SW480 (cell line): Measurements from ENCODE around the gene TNIK.
"Not testable (repeated sequence)": the region's sequence is repeated elsewhere in the genome, so short reads cannot be mapped to it uniquely, and the experiment has no call there.

Experiments
- DNase-seq: peaks from one replicate; pipeline ENCODE4 v3.0.0-alpha.2; 2016; ENCODE audit warnings: low spot score

The TNIK gene

DNA sequence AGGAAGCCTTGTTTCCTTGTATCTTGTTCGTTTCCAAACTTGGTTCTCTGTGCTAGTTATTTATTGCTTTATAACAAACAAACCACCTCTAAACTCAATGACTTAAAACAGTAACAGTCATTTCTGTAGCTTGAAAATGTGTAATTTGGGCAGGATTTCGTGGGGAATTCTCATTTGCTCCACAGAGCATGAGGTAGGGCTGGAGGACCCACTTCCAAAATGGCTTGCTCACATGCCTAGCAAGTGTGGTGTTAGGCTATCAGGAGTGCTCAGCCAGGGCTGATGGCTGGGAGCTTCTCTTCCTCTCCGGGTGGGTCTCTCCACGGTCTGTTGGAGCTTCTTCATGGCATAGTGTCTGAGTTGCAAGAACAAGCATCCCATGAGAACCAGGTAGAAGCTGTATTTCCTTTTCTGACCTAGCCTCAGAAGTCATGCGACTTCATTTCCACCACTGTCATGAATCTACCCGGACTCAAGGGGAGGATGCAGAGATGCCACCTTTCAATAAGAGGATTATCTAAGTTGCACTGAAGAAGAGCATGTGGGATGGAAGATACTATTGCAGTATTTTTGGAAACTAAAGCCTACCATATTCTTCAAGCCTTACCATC is 8.2 kb upstream of the TNIK start:
- no peak for DNase-seq

DNA sequence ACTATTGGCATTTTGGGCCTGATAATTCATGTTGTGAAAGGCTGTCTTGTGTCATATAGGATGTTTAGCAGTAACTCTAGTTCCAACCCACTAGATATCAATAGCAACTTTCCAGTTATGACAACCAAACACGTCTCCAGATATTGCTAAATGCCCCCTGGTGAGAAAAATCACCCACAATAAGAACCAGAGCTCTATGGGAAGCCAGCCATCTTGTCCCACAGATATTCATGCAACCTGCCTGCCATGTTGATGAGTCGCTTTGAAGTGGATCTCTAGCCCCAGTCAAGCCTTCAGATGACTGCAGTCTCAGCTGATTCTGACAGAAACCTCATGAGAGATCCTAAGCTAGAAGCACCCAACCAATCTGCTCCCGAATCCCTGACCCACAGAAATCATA is 5.6 kb upstream of the TNIK start:
- no peak for DNase-seq

DNA sequence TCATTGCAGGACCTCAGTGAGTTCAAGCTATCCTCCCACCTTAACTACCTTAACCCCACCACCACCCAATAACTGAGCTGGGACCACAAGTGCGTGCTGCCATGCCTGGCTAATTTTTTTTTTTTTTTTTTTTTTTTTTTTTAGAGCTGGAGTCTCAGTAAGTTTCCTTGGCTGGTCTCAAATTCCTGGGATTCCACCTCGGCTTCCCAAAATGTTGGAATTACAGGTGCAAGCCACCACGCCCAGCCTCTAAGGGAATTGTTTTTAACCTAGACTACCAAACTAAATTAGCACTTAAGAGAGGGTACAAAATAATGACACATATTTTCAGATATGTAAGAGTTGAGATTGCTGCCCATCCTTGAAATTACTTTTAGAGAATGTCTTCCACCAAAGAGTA is 4.3 kb upstream of the TNIK start:
- no peak for DNase-seq

DNA sequence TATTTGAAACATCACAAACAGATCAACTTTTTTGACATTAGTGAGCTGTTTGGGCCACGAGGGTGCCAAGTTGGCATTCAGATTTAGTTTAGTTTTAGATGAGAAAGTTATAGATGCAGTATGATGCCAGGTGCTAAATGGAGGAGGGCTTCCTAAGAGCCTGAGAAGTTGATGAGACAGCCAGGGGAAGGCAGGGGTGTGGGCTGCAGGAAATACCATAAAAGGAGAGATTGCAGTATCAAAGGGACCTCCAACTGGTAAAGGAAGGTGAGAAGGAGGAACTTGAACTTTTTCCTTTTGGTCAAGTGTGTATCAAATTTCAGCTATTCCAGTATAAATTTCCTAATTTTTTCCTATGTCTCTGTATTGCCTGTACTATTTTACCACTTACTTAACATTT is 2.0 kb upstream of the TNIK start:
- DNase-seq = peak; percentile 58

DNA sequence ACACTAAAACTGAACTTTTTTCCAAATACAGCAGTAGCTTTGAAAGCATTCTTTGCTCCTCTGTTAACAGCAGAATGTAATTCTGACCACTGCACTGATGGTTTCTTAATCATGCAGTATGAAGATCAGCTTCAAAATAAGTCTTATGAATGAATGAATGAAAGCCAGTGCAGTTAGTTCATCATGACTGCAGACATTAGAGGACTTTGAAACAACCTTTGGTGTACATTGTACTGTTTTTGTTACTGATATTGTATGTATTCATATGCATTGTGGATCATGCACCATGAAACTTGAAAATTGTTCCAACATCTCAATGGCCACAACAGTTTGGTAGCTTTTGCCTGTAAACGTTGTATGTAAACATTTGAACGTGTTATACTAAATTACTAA is 1.3 kb upstream of the TNIK start:
- DNase-seq = no peak

DNA sequence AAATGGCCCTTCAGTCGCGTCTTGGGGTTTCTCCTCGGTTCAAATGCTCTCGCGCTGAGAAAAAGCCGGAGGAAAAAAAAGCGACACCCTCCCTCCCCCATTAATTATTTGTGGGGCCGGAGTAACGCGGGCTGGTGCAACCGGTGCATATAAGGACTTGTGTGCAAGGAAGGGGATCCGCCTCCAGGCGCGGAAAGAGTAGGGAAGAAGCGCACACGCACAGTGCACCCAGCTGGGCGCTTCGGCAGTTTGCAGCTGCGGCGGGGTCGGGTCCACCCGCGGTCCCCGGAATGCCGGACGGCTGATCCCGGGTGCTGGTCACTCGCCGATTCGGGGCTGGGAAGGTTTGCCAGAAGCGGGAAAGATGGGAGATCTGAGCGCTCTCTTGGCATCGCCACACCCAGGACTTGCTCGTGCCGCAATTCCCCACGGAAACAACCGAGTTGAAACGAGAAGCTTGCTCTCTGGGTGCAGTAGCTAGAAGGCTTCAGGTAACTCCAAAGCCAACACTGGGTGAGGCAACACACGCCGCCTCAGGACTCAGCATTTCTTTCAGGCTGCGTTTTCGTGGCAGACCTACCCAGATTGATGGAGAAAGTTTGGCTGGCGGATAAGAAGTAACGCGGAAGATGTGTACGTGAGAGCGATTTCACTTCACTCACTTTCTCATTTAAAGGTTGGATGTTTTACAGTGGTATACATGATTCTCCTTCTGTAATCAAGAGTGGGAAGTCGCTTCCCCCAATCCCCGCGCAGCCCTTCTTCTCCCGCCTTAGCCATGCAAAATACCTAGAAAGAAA is 720 bp upstream of the TNIK start:
- DNase-seq = peak; percentile 86

DNA sequence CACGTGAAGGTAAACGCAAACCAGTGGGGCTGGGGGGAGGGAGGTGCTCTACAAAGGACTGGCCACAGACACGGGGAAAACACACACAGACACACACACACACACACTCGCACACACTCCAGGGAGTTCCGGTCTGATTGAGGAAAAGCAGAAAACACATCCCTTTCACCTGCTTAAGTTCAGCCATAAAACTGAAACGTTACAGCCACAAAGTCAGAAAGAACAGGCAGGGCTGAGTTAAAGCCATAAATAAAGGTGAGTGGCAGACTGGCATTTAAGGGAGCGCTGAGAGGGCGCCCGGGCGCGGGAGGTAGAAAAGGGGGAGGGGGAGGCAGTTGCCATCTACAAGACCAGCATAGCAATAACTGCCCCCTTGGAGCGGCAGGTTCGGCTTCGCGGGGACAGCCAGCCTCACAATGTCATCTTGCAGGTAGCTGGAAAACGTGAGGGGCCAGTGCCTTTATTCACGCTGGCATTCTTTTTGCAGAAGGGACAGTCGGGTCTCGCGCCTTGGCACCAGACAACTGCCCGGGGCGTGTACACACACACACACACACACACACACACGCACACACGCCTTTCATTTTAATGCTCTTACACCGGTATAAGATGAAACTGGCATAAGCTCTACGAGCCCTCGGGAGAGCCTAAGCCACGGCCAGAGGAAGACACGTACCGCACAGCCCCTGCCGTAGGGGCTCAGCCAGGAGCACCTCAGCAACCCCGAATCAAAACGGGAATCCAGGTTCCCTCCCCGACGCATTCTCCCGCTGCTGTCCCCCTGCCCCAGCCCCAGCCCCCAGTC is 866 bp downstream of the TNIK start:
- peak; percentile 81 for DNase-seq

DNA sequence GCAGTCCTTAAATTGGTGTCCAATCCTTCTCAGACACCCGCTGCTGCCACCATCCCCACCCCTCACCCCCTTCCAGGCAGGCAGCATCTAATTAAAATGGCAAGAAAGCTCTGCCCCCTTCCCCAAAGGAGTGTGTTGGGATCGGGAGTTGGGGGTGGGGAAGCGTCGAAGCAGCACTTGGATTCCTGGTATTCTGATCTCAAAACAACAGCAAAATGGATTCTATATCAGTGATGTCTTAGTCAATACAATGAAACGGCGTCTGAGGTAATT is 1.4 kb downstream of the TNIK start:
- no peak for DNase-seq

DNA sequence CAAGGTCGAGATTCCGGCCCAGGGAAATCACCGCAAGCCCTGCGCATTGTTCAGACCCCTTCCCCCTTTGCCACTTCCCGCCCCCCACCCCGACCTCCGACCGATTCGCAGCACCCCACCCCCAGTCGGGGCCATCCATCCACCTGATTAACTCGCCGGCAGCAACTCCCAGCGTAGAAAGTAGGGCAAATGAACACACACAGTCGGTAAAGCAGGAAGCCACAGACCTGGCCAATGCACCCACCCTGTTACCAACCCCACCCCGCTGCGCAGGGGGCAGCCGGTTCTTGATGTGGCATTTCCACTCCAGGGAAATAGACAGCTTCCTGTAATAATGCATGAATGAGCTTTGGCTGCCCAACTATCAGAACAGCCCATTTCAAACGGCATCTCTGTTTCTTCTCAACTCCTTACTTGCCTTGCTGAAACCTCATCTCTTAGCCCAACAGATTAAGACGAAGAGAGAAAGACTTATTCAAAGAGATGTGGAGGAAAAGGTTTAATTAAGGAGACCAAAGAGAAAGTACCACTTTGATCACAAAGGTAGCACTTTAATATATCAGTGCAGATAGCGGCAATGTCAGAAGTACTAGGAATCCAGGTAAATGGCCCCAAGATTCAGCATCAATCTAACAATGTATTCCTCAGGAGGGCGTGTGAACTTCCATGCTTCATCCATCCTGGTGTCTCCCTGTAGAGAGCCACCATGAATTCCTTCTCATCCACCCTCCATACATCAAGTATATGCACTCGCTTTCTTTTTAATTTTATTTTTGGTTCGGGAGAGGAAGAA is 1.9 kb downstream of the TNIK start:
- peak; percentile 81 for DNase-seq

DNA sequence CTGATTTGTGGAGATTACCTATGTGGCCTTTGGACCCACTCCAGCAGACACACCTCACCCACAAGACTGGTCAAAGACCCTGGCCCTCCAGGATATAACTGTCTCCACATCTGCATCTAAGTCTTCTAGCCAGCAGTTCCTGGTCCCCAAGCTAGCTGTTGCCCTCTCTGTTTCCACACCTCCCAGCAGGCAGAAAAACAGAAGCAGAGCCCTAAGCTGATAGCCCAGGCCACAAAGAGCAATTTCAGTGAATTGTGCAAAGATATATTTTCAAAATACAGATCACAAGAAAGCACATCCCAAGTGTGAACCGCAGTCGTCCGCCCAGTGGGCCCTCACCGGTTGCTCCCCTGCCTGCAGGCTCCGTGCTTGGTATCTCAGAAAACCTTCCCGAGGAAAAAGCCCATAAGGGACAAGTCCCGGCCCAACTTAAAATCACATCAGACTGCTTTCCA is 2.6 kb downstream of the TNIK start:
- no peak for DNase-seq

DNA sequence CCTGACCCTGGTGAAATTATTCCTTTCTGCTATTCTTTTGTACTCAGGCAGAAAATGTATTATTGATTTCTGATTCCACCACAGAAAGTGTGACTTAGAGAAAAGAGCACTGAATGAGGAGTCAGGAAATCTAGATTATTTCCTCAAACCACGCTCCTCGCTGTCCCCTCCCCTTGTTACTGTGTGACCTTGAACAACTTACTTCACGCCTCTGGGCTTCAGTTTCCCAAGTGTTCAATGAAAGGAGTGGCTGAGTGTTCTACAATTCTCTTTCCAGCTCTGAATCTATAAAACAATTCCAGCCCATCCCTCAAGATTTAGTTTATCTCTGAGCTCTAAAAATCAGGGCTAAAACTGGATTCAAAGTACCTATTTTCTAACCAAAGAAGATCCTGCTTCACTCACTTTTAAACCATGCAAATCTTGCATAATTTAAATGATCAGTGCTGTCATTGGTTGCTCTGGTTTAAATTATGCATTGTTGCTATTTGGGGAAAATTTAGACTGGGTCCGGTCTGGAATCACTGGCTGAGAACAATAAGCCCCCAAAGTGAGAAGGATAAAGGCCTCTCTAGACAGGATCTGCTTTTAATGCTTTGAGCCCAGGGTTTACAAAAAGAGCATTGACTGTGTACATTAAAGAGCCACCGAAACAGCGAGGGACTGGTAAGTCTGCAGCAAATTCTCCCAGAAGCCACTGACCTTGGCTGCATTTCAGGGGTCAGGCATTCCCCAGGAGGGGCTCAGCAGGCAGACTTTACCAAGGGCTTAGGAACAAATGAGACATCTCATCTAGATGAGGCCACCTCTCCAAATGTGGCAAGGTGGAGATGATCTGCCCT is 3.2 kb downstream of the TNIK start:
- DNase-seq = no peak

DNA sequence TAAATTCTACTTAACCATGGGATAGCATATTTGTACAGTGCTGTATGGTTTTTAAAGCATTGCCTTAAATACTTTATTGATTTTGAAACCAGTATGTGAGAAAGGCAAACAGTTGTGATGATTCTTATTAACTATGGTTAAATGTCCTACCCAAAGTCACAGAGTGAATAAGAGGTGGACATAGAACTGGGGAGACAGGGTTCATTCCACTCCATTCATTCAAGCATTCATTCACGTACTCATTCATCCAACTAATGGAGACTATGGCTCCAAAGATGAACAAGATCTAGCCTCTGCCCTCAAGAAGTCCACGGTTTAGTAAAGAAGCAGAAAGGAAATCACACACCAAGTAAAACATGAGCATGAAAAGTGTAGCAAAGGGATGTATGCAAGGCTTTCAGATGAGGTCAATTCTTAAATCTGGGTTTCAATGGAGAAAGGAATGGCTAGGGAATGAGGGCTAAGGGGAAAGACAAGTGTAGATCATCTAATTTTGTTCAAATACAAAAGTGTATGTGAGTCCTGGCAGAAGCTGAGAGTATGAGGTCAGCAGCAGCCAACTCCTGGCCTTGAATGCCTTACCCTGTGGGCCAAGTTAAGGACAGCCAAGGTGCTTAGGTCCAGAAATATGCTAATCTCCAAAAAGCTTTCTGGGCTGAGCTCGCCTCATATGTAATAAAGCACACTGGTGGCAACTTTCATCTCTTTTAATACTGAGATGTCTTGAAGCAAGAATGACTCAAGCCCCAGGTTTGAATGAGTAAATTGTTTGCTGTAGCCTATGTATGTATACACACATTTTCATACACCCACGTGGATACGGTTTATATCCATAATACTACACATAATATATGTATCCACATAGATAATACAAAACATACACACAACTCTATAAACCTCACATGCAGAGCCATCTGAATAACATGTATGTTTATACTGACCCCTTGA is 4.3 kb downstream of the TNIK start:
- DNase-seq = no peak

DNA sequence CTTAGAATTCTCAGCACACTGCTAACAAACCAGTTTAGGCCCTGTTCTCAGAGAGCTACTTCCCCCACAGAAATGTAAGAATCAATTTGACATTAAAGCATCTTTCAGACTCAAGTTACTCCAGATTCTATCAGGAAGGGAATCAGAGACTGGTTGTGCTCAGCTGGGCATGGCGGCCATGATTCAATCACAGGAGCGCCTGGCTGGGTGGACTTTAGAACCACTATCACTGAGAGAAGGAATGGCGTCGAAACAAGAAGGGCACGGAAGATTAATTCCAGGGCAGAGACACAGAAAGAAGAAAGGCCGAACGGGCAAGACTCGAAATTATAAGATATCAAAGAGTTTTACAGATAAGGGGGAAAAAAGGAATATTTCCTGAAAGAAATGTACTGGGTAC is 6.2 kb downstream of the TNIK start:
- DNase-seq = no peak

DNA sequence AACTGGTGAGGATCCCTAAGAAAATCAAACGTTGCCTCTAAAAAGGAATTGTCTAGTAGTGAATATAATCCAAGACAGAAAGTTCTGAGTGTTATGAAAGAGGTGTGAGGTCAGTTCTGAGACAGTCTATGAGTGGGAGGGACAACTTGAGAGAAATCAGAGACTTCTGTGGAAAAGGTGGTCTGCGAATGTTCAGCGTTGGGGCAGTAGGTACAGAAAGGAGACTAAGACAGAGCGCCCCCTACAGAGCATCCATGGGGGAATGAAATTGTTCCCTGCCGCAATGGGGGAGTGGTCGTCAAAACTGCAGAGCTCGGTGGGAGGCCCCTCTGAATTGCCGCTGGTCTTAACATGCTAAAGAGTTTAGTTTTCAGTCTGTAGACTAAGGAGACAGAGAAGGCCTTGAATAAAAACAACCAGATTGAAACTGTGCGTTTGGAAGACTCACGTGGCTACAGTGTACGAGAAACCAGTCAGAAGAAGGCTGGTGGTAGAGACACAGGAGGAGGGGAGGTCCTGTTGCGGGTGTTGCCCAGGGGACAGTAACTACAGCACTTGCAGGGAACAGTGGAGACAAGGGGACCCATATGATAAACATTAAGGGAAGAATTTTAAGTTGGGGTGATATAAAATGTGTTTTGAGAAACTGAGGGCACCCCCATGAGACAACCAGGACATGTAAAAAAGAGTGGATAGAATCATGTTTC is 6.9 kb downstream of the TNIK start:
- DNase-seq = no peak

DNA sequence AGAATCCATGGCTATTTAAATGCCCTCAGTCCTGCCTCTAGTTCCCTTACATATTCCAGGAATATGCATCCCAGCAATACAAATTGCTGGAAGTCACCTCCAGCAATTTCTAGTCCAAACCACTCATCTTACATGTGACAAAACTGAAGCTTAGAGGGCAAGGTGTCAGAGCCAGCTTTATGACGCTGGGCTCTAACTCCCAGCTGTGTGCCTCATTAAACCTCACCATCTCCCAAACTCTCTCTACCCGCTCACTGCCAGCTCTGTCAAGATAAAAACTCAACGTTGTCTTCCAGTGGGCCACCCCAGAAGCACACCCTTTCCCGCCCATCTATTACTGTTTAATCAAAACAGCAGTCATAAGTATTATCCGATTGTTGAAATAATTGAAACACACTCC is 7.9 kb downstream of the TNIK start:
- DNase-seq = no peak

DNA sequence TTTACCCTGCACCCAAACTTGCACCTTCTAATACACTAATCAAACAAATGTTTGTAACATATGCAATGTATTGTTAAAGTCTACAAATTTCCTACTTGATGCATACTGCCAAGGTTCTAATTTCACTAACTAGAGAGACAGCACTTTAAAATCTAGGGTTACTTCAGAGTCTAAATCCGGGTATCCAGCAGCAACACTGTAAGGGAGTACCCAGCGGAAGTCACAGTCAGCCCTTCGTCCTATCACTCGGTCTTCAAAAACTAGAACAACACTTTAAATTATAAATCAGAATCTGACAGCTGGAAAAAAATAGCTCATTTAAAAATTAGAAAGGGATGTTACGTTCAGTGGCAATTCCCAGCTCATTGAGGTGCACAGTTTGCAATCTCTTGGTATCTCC is 8.3 kb downstream of the TNIK start:
- no peak for DNase-seq

DNA sequence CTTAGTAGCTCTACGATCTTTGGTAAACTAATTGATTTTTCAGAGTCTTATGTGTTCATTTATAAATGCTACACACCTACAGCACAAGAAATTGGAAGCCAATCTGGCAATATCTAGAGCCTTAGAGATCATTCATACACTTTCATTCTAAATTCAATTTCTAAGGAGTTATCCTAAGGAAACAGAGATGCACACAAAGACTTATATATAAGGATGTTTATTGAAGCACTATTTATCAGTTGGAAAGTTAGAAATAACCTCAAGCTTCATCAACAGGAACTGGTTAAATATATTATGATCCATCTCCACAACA is 12.7 kb downstream of the TNIK start:
- not testable (repeated sequence) for DNase-seq

DNA sequence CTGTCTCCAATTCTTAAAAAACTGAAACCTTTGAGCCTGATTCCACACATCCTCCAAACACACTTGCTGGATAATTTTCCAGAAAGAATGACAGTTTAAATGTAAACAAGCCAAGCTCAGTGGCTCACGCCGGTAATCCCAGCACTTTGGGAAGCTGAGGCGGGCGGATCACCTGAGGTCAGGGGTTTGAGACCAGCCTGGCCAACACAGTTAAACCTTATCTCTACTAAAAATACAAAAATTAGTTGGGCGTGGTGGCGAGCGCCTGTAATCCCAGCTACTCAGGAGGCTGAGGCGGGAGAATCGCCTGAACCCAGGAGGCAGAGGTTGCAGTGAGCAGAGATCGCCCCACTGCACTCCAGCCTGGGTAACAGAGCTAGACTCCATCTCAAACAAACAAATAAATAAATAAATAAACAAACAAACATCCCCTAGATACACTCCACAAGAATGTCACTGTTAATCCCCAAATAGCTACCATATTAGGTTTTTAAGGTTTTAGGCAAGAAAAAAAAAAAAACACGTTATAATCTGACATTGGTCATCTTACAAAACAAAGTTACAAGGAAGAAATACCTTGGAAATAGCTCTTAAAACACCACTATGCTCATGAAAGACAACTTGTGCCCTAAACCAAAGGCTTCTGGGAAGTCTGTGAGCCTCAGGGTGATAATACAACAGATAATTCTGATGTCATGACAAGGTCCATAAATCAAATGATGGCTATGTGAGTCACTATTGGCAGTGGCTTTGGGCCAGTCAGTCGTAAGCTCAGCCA is 13.2 kb downstream of the TNIK start:
- DNase-seq = peak; percentile 56

DNA sequence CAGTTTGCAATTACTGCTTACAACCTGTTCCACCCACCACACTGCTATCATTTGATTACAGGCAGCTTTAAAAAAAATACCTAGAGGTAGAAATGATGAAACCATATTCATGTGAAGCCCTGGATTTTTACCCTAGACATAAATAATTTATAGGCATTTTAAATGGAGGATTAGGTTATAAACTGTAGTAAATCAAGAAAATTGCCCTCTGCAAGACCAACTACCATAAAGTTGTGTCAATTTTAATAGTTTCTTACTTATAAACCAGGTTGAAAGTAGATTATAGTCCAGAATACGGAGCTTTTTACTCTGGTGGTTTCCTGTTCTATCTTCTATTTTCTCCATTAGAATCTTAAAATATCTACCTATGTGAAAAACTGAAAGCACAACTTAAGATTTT is 13.9 kb downstream of the TNIK start:
- DNase-seq = no peak
